Endodermal cell (in vitro differentiated cells): Measurements from ENCODE around the gene OGFR. TPM values are rescaled to one million over a fixed set of nuclear protein-coding genes. Genes with fewer than 3 reads are reported as not detected.

Experiments used
- DNase-seq: peaks from one replicate; pipeline ENCODE4 v3.0.0-alpha.2; 2017
- H3K27ac ChIP-seq: 2 replicates; pipeline ENCODE4 v1.5.1; 2013; ENCODE audit warnings: mild to moderate bottlenecking, low read depth, low read length, moderate library complexity
- H3K27me3 ChIP-seq: 2 replicates; pipeline ENCODE4 v1.6.1; 2013; ENCODE audit warnings: mild to moderate bottlenecking, low read length, moderate library complexity; ENCODE audit not compliant: insufficient read depth, control insufficient read depth, poor library complexity, severe bottlenecking
- H3K36me3 ChIP-seq: 2 replicates; pipeline ENCODE4 v1.7.0; 2013; ENCODE audit warnings: mild to moderate bottlenecking, low read length, moderate library complexity; ENCODE audit not compliant: control insufficient read depth, insufficient read depth
- H3K4me1 ChIP-seq: one replicate; pipeline ENCODE4 v1.7.0; 2013; ENCODE audit warnings: low read length; ENCODE audit not compliant: control insufficient read depth, insufficient read depth
- H3K4me3 ChIP-seq: 2 replicates; pipeline ENCODE4 v1.5.1; 2013; ENCODE audit warnings: mild to moderate bottlenecking, low read length, moderate library complexity
- H3K9ac ChIP-seq: 2 replicates; pipeline ENCODE4 v1.6.1; 2013; ENCODE audit warnings: mild to moderate bottlenecking, low read length, moderate library complexity; ENCODE audit not compliant: poor library complexity, severe bottlenecking; ENCODE audit errors: extremely low read depth
- H3K9me3 ChIP-seq: 2 replicates; pipeline ENCODE4 v1.6.1; 2013; ENCODE audit warnings: mild to moderate bottlenecking, low read length, moderate library complexity; ENCODE audit not compliant: control insufficient read depth
- H3K27ac Mint-ChIP-seq: 2 replicates; pipeline ENCODE4 v1.8.0; 2020; ENCODE audit warnings: mixed read lengths
- H3K27me3 Mint-ChIP-seq: 2 replicates; pipeline ENCODE4 v1.8.0; 2021; ENCODE audit warnings: mild to moderate bottlenecking, mixed read lengths; ENCODE audit not compliant: insufficient read depth
- H3K36me3 Mint-ChIP-seq: 2 replicates; pipeline ENCODE4 v1.8.0; 2020; ENCODE audit warnings: low read depth, mixed read lengths
- H3K4me1 Mint-ChIP-seq: 2 replicates; pipeline ENCODE4 v1.8.0; 2020; ENCODE audit warnings: mixed read lengths
- H3K4me3 Mint-ChIP-seq: 2 replicates; pipeline ENCODE4 v1.8.0; 2020; ENCODE audit warnings: mild to moderate bottlenecking, moderate library complexity, mixed read lengths
- H3K9me3 Mint-ChIP-seq: 2 replicates; pipeline ENCODE4 v1.8.0; 2020; ENCODE audit warnings: mild to moderate bottlenecking, mixed read lengths
- WGBS, 2 experiments: methylation state at CpG; one replicate each; pipeline versions ENCODE4 v1.1.5 to v1.1.7; 2013; ENCODE audit warnings: missing lambda C conversion rate in 2 of 2, mixed read lengths in 1 of 2; ENCODE audit not compliant: insufficient coverage in 1 of 2, insufficient read length in 1 of 2; 5-methylcytosine and 5-hydroxymethylcytosine counted together
- total RNA-seq, 2 donors: library from RNA; stranded (reverse); fragmentation: NEBNext Ultra II Directional in 1 of 2; extraction: Animal tissue kit (Norgen Biotek cat#: 25700) in 1 of 2; gene quantifications; 2 replicates in 1 of 2; 3 replicates in 1 of 2; pipeline ENCODE4 v1.2.1, GENCODE V29; 2021
- TF ChIP-seq, protein P1 (sequence below): fragments of 200-600 bp; sonication (generic); conservative IDR thresholded peaks from 2 replicates; pipeline ENCODE4 v1.5.0; 2021; ENCODE audit warnings: antibody characterized with exemption, mild to moderate bottlenecking

Gene OGFR
- total RNA-seq, 2 donors from 2014 or later = 28.1 to 28.5 TPM

DNA sequence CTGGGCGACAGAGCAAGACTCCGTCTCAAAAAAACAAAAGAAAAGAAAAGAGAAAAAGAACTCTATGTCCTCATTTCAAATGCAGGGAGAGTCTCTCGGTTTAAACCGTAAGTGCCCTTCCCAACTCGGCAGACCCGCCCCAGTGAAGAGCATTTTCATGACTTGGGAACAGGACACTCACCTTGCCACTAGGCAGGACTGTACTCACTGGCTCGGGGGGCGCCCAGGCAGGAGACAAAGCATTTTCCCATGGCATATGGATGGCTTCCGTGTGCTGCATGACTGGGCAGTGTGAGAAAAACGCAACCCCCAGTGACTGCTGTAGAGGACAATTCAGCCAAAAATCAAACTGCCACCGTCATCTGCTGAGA is 32.0 kb upstream of the OGFR start:
- no peak overlapping the region for H3K4me3 Mint-ChIP-seq
- TF ChIP-seq, protein P1, sequence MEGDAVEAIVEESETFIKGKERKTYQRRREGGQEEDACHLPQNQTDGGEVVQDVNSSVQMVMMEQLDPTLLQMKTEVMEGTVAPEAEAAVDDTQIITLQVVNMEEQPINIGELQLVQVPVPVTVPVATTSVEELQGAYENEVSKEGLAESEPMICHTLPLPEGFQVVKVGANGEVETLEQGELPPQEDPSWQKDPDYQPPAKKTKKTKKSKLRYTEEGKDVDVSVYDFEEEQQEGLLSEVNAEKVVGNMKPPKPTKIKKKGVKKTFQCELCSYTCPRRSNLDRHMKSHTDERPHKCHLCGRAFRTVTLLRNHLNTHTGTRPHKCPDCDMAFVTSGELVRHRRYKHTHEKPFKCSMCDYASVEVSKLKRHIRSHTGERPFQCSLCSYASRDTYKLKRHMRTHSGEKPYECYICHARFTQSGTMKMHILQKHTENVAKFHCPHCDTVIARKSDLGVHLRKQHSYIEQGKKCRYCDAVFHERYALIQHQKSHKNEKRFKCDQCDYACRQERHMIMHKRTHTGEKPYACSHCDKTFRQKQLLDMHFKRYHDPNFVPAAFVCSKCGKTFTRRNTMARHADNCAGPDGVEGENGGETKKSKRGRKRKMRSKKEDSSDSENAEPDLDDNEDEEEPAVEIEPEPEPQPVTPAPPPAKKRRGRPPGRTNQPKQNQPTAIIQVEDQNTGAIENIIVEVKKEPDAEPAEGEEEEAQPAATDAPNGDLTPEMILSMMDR = no peak

GRCh38 chr20:62772990-62773844 is 31.4 kb upstream of the OGFR start:
- Histone ChIP-seq H3K4me3 (no peak overlapping the region), H3K36me3 (no peaks in the 10 kb centered on the region), H3K4me1 (no peaks in the 10 kb centered on the region), H3K27ac (peak overlapping the region; percentile 96), H3K27me3 (no peaks in the 10 kb centered on the region), H3K9me3 (no peaks in the 10 kb centered on the region), H3K9ac (no peak overlapping the region)
- Mint-ChIP-seq H3K27ac (no peak overlapping the region), H3K27me3 (no peaks in the 10 kb centered on the region), H3K4me1 (no peaks in the 10 kb centered on the region), H3K9me3 (no peaks in the 10 kb centered on the region), H3K36me3 (no peaks in the 10 kb centered on the region), H3K4me3 (no peak overlapping the region)
- WGBS, 2 experiments = 83 to 84% methylated on average over 14 to 19 of the region's 19 CpGs
- TF ChIP-seq, protein P1 = no peak
- no peak for DNase-seq

More for the DNA sequence above, 32.0 kb upstream of the OGFR start:
- no peak for DNase-seq
- H3K27ac ChIP-seq = peak overlapping the region; percentile 96
- no peaks in the 10 kb centered on the region for H3K4me1 Mint-ChIP-seq
- H3K9me3 Mint-ChIP-seq = no peaks in the 10 kb centered on the region
- H3K9me3 ChIP-seq = no peaks in the 10 kb centered on the region
- no peaks in the 10 kb centered on the region for H3K27me3 Mint-ChIP-seq
- WGBS, 2 experiments = 90% methylated on average over 9 to 11 of the region's 11 CpGs
- no peaks in the 10 kb centered on the region for H3K4me1 ChIP-seq
- no peaks in the 10 kb centered on the region for H3K36me3 ChIP-seq
- H3K4me3 ChIP-seq = no peak overlapping the region
- no peak overlapping the region for H3K9ac ChIP-seq
- H3K27me3 ChIP-seq = no peaks in the 10 kb centered on the region
- H3K27ac Mint-ChIP-seq = no peak overlapping the region
- H3K36me3 Mint-ChIP-seq = no peaks in the 10 kb centered on the region

- Mint-ChIP-seq H3K36me3 (no peaks in the 10 kb centered on the region), H3K9me3 (peaks cover 2% of the 10 kb centered on the region), H3K27me3 (no peaks in the 10 kb centered on the region), H3K27ac (no peak overlapping the region), H3K4me3 (no peak overlapping the region), H3K4me1 (no peaks in the 10 kb centered on the region)
- no peaks in the 10 kb centered on the region for H3K36me3 ChIP-seq
- no peak for DNase-seq
- H3K4me1 ChIP-seq = no peaks in the 10 kb centered on the region
- no peaks in the 10 kb centered on the region for H3K9me3 ChIP-seq
- H3K27ac ChIP-seq = peak overlapping the region; percentile 96
- 89 to 90% methylated on average over 24 to 29 of the region's 29 CpGs for WGBS, 2 experiments
- no peaks in the 10 kb centered on the region for H3K27me3 ChIP-seq
- no peak overlapping the region for H3K9ac ChIP-seq
- H3K4me3 ChIP-seq = no peak overlapping the region
- TF ChIP-seq, protein P1 = no peak
These were observed 30.6 kb upstream of the OGFR start for GRCh38 chr20:62773845-62774714.
